Measurements from ENCODE around the gene TAOK3.
A peak's percentile ranks its signal among the peaks of the same experiment; 100 is the strongest.

The TAOK3 gene

DNA sequence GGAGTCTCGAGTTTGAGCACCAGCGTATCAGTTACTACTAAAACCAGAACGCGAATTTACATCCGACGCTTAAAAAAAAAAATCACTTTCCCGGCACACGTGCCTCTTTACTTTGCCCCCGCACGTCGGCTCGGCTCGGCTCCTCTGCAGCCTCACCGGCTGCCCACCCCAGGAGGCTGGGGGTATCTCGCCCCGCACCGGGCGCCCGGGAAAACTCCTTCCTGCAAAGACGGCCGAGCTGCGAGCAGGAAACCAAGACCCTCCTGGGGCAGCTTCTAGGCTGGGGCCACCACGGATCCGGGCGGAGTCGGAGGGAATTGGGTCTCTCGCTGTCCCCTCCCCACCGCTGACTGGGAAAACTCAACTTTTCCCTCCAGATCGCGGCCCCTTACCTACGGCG lies 269.5 kb downstream of the TAOK3 start:
- H3K4me3 ChIP-seq (ENCODE audit: low read depth, low read length): peak overlapping the region; percentile 53
- TF ChIP-seq, protein P1, sequence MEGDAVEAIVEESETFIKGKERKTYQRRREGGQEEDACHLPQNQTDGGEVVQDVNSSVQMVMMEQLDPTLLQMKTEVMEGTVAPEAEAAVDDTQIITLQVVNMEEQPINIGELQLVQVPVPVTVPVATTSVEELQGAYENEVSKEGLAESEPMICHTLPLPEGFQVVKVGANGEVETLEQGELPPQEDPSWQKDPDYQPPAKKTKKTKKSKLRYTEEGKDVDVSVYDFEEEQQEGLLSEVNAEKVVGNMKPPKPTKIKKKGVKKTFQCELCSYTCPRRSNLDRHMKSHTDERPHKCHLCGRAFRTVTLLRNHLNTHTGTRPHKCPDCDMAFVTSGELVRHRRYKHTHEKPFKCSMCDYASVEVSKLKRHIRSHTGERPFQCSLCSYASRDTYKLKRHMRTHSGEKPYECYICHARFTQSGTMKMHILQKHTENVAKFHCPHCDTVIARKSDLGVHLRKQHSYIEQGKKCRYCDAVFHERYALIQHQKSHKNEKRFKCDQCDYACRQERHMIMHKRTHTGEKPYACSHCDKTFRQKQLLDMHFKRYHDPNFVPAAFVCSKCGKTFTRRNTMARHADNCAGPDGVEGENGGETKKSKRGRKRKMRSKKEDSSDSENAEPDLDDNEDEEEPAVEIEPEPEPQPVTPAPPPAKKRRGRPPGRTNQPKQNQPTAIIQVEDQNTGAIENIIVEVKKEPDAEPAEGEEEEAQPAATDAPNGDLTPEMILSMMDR (IDR thresholded peaks at IDR 0.05; ENCODE audit: borderline replicate concordance, insufficient read depth, low read depth, low read length): no peak

DNA sequence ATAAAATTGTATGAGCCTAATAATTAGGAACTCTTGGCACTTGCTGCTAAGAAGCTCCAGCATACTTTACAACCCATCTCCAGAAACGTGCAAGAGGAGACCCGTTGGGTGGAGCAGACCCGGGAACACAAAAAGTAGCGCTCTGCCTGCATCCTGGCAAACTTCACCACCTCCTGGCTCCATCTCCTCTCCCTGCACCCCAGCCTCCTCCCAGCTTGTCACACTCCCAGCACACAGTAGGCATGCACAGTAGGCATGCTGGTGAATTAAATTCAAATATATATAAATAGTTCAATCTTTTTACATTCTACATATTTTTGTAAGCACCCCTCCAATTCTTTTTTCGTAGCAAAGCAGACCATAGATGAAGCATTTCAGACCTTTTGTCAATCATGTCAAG lies 270.1 kb downstream of the TAOK3 start:
- TF ChIP-seq, protein P1 (IDR thresholded peaks at IDR 0.05; ENCODE audit: borderline replicate concordance, insufficient read depth, low read depth, low read length): no peak
- no peak overlapping the region for H3K4me3 ChIP-seq (ENCODE audit: low read depth, low read length)

DNA sequence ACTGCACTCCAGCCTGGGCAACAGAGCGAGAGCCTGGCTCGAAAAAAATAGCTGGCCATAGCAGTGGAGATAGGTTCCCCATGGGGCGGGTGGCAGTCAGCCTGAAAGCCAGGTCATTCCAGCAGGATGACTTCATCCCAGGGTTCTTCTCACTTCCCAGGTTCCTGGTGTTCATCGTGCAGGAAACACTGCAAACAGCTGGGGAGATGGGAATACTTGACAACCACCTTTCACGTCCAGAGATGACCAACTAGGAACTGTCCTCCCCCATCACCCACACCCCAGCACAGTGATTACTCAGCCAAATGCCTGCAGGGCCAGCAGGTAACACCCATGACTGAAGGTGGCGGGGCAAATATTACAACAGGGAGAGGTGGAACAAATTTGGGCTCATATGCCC lies 270.6 kb downstream of the TAOK3 start:
- H3K4me3 ChIP-seq (ENCODE audit: low read depth, low read length): no peak overlapping the region
- TF ChIP-seq, protein P1 (IDR thresholded peaks at IDR 0.05; ENCODE audit: borderline replicate concordance, insufficient read depth, low read depth, low read length): no peak

DNA sequence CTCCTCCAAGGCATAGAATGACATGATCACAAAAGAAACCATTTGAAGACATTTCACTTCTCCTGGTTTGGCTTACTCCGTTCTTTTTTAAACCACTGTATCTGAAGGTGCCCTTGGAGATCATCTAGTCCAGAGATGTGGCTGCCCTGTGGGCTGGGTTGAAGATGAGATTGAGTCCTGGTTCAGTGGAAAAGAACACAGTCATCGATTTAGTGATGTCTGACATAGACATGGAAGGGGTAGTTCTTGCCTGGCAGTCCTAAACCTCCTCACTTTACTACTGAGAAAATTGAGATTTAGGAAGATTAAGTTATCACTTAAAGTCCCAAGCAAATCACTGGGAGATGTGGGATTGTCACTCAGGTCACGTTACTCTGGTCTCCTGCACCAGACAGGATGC lies 271.7 kb downstream of the TAOK3 start:
- TF ChIP-seq, protein P1 (IDR thresholded peaks at IDR 0.05; ENCODE audit: borderline replicate concordance, insufficient read depth, low read depth, low read length): no peak
- H3K4me3 ChIP-seq (ENCODE audit: low read depth, low read length): no peak overlapping the region

Measured in GM12875 (cell line).